DMS153 treated with DMSO at 0.1 percent for 48 hours (cell line): ENCODE results near the gene THSD7B.
"Not testable (repeated sequence)": the region's sequence is repeated elsewhere in the genome, so short reads cannot be mapped to it uniquely, and the experiment has no call there.

Source experiments
- DNase-seq: peaks from one replicate; lab custom pipeline; 2025; ENCODE audit not compliant: unreplicated experiment; lab: John Stamatoyannopoulos, UW

THSD7B gene

DNA sequence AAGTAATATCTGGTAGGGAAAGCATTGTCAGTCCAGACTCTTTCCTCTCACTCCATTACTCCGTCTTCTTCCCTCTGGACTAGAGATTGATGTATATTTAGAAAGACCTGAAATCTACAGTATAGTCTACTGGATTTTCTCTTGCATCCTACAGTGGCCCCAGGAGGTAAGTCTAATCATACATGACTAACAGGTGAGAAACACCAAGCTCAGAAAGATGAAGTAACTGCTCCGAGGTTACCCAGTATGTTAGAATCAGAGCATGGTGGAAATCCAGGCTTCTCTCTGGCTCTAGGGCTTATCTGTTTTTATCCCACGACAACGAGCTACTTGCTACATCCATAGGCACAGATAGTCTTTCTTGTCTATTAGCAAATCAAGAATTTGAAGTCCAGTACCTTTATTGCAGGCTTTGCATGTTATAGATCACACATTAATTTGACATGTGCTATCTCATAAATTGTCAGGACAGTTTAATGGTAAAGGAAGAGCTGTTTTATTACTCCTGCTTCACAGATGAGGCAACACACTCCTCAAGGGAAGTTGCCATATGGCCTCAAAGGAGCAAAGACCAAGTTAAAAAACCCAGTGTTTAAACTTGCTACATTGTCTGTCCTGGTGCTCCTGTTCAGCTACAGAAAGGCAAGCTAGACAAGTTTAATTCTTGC lies 484.3 kb downstream of the THSD7B start:
- no peak for DNase-seq

DNA sequence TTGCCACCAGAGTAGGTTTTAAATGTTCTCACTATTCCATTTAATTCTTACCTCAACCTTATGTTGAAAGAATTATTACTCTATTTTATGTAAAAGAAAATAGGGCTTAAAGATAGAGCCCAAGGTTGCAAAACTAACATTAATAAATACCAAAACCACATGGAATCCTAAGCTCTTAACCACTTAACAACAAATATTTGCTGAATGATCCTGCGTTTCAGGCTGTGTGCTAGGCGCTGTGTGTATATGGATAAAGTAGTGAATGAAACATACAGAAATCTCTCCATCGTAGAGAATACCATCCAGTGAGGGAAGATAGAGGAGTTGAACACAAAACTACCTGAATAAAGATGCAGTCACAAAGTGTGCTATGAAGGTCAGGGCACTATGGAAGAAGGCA lies 485.1 kb downstream of the THSD7B start:
- no peak for DNase-seq

DNA sequence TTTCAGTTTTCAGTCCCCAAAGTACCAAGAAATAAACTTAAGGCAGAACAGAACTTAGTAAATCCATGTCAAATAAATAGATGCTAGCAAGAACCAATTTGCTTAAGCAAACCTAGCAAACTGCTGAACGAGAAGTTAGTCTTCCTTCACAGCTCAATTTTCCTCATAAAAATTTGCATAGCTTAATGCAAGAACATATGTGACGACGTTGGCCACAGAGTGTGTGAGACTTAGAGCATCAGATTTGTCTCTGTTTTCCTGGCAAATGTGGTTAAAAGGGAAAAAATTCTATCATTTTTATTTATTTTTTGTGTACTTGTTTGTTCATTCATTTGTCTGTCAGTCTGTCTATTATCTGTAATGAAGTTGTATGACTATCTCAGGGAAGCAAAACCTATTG lies 485.7 kb downstream of the THSD7B start:
- no peak for DNase-seq

DNA sequence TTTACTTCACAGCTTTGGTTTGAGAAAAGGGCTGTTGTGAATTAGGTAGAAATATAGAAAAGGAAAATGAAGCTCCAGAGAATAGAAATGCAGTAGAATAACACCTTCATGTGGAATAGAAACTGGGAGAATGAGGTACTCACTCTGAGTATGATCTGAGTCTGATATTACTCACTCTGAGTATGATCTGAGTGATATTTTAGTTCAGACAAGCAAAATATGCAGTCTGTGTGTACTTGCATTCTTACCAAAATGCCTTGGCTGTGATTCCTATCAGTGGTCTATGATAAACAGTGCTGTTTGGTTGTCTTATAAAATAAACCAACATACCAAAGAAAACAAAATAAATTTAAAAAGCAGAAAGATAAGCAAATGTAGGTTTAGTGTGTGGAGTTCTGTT lies 487.6 kb downstream of the THSD7B start:
- no peak for DNase-seq

DNA sequence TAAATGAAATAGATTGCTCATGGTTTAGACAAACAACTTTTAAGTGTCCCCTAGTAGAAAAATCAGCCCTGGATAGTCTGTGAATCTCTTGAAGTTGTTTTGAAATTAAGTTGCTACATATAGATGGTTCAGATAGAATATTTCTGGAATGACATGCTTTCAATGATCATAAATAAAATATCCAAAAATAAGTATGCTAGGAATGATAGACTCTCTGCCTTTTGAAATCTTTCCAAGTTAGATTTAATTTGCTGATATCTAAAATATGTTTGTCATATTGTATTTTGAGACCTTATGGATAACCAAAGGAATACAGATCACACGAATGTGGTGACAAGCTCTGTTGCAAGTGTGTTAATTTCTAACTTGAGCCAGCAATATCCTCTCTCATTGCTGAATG lies 488.7 kb downstream of the THSD7B start:
- no peak for DNase-seq

DNA sequence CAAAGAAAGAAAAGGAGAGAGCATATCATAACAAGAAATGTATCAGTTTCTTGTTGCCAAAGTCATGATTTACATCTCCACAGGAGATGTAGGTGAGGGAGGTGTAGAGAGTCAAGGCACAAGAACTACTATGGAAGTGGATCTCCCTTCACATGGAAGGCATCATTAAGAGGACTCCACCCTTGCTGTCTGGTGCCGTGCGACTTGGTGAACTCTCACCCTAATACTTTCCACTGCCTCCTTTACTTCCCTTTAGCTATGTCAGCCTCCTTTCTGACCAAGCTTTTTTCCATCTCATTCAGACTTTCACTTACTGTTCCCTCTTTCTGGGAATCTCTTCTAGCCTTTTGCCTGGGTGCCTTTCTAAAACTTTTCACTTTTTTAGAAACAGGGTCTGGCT lies 490.0 kb downstream of the THSD7B start:
- no peak for DNase-seq

DNA sequence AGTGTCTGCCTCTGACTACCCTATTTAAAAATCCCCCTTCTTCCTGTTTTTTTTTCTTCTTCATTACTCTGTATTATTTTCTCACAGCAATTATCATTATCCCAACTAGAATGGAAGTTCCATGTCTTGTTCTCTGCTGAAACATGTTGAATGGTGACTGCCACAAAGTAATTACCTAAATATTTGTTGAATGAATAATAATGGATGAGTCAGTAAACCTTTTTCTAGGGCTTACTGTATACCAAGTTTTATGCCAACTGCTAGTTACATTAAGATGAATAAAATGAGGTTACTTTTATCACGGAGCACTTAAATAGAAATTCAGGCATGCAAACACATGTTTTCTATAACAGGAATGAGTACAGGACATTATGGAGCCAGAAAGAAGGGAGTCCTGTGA lies 490.6 kb downstream of the THSD7B start:
- no peak for DNase-seq

DNA sequence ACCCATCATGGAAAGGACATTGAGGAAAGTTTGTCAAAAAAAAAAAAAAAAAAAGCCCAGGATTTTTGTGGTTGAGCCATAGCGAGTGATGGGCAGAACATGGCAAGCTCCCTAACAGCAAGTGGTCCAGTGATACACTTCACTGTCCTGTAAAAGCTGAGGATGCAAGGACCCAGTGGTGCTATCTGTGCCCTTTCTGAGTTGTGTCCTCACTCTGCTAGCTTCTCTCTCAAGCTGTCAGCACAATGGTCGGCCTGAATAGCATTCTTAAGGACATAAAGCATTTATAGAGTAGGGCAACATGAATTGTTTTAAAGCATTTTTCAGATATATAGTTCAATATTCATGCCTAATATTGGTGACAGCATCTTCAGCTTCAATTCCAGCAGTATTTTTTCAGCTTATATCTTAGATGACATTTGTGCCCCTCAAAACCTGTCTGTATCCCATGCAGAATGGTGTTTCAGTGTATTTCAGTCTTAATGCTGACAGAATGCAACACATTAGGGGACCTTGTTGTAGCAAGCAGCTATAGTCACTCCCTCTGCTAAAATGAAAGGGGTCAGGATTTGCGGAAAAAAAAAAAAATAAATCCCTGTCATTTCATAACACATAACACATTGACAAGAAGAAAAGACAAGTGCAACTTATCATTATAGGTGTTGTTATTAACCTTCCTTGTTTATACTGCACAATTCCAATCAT lies 496.7 kb downstream of the THSD7B start:
- DNase-seq: no peak

DNA sequence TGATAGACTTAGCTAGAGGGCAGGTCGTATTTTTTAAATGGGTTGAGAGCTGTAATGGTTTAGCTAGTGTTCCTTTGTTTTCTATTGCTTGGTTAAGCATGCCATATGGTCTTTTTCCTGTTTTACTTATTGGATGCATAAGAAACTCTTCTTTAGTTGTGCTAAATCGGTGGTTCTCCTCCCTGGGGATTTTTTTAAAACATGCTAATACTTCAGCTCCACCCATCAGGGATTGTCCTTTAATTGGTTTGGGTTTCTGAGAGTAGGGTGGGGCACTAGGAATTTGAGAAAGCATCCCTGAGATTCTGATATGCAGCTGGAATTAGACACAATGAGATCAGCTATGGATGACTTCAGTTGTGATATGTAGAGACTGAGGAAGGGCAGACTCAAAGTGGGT lies 497.2 kb downstream of the THSD7B start:
- no peak for DNase-seq

DNA sequence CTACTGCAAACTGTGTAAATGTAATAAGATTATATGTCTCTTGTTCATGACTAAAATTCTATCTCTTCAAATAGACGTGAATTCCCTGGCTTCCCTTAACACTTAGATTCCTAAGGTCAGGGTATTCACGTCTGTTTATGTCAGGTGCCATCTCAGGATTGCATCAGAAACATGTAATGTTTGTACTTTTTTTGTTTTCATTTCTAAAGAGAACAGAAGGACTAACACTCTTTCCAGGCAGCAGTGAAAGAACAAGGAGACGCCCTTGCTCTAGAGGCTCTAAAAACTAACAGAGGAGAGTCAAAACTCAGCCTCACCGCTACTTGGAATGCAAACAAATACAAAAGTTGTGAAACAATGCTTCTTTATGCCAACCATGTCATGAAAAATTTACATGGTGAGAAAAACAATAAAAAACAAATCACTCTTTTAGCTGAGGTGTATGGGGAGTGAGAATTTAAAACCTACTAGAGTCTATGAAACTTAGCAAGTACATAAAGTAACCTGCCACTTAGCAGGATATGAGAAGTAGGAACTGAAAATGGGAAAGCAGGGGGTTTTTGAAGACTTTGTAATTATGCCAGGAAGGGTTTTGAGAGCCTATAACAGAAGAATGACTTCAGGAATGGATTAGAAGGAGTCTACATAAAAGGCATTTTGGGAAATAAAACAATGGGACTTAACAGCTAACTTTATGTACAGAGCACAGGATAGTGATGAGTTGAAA lies 522.7 kb downstream of the THSD7B start:
- DNase-seq: no peak

DNA sequence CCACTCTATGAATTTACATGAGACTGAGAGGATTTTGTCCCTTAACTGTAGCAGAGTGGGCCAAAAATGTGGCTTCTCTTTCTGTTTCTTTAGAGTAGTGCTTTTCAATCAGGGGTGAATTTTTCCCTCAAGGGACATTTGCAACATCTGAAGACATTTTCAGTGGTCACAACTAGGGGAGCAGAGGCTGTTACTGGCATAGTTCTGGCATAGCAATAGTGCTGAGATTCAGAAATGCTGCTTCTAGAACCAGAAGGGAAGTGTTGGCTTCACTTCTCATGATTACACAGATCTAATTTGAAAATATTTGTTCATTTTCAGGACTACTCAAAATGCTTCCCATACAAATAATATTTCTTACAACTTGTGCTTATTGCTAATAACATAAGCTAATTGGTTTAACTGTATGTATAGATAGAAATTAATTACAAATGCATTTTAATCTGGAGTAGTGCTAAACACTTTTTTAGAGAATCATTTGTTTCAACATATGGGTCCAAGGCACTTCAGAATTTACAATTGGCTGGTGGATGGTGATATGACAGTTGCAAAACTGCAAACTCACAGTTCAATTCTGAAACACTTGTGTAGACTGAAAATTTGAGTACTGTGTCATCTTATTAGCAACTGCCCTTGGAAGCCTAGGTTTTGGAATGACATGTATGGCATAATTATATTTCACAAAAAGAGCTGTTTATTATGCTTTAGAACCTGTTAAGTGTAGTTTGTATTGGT lies 526.7 kb downstream of the THSD7B start:
- DNase-seq: no peak

DNA sequence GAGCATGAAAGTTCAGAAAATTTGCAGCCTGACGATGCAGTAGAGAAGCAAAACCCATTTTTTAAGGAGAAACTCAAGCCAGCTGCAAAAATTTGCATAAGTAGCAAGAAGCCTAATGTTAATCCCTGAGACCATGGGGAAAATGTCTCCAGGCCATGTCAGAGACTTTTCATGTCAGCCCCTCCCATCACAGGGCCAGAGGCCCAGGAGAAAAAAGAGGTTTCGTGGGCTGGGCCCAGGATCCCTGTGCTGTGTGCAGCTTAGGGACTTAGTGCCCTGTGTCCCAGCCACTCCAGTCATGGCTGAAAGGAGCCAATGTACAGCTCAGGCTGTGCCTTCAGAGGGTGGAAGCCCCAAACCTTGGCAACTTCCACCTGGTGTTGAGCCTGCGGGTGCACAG lies 533.0 kb downstream of the THSD7B start:
- DNase-seq: no peak

DNA sequence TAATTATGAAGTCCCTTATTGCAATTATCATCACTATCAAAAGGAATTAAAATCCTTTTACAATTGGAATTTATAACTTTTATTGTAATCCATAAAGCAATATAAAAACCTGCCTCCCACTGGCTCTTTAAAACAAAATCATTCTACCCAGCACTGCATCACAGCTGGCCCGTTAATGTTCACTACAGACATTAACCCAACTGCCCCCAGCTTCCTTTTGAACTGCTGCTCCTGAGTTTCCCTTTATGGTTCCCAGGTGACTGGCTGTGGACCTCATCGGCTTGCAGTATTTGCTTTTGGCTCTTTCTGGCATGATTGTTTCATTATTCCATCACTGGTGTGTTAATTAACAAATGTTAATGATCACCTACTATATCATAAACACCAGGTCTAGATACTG lies 535.6 kb downstream of the THSD7B start:
- DNase-seq: no peak

DNA sequence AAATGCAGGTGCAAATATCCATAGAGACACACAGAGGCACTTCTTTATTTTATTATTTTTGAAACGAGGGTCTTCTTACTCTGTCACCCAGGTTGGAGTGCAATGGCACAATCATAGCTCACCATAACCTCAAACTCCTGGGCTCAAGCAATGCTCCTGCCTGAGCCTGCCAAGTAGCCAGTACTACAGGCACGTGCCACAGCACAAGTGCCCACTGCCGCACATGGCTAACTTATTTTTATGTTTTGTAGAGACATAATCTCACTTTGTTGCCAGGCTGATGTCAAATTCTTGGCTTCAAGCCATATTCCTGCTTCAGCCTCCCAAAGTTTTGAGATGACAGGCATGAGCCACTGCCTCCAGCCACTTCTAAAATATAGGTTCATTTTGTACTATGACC lies 537.6 kb downstream of the THSD7B start:
- no peak for DNase-seq

DNA sequence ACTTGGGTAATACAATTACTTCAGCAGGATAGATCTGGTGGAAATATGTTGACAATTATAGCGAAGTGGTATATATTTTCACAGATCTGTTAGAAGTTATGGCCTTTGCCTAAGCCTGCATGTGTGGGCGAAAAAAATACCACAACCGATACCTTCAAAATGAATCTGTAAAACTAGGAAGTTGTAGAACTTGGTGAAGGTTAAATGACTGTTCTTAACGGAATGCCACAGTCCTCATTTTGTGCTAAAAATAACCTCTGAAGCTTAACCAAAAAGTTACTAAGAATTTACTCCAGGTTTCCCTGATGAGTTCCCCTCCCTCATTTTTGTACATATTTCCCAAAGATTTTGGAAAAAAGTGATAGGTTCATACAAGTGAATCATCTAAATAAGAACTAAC lies 550.7 kb downstream of the THSD7B start:
- DNase-seq: no peak

DNA sequence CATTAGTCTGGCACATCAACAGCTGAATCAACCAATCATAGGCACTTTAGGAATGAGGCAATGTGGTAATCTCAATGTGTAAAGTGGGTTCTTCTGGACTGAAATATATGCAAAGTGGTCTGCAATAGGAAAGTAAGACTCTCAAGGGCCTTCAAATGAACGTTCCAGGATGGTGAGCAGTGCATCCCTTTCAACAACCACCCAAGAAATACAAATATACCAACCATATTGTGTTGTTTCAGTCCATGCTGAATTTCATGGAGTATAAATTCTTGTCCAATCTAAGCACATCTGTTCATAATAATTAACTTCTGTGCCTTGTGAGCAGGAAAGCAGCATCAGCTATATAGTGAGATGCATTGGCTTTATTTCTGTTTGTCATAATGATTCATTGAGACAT lies 556.2 kb downstream of the THSD7B start:
- no peak for DNase-seq

DNA sequence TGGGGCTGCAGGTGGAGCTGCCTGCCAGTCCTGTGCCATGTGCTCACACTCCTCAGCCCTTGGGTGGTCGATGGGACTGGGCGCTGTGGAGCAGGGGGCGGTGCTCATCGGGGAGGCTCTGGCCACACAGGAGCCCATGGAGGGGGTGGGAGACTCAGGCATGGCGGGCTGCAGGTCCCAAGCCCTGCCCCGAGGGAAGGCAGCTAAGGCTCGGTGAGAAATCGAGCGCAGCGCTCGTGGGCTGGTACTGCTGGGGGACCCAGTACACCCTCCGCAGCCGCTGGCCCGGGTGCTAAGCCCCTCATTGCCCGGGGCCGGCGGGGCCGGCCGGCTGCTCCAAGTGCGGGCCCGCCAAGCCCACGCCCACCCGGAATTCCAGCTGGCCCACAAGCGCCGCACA lies 566.2 kb downstream of the THSD7B start:
- not testable (repeated sequence) for DNase-seq

DNA sequence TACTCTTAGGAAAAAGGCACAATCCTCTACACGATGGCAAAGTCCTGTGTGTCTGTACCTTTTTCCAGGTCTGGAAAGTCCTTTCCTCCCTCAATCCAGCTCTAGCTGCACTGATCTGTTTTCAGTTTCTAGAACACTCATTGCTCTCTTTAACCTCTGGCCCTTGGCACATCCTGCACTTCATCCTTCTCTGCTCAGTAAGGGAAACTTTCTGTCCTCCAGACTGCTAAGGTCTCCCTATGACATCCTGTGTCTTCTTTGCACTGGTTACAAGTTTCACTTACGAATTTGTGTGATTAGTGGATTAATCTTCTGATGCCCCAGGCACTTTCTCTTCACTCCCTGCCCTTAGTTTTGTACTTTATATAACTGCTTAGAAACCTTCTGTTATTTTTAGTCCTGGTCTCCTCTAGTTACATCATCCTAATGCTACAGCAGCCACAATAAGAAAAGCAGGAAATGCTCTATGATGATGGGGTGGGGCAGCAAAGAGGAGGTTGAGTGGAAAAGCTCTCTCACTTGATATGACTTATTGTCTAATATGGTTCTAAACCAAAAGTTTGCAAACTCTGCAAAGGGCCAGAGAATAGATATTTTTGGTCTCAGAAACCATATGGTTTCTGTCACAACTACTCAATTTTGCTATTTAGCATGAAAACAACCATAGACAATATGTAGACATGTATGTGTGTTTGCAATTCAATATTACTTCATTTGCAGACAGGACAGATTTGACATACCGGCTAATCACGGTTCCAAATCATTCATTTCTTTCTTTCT lies 568.2 kb downstream of the THSD7B start:
- DNase-seq: no peak

DNA sequence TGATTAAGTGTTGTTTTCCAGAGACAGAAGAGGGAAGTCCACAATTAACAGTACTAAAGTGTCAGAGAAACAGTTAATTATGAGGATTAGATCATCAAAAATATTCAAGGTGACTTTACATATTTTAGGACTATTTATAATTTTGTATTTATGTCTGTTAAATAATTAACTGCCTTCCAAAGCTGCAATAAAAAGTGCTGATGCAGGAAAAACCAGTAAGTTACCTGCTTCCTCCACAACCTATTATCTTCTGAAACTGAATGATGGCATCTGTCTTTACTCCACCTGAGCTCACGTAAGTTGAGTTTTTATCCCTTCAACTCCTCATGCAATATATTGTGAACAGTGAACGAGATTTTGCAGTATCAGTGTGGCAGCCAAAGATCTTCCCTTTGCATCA lies 570.7 kb downstream of the THSD7B start:
- DNase-seq: no peak

DNA sequence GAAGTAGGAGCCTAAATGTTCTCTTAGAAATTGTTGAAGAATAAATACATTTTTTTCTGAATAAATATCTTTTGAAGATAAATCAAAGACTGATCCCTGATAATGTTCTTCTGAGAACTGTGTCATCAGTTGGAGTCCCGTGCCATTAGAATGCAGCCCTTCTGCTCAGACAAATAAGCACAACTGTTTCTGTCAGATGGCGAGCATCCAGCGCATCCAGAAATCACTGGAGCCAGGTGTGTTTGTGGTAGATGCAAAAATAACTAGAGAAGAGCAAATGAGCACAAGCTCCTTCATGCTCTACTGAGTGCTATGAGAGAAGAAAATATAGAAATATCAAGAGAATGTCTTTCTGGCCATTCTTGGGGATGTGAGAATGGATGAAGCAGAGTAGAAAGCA lies 573.7 kb downstream of the THSD7B start:
- DNase-seq: no peak

DNA sequence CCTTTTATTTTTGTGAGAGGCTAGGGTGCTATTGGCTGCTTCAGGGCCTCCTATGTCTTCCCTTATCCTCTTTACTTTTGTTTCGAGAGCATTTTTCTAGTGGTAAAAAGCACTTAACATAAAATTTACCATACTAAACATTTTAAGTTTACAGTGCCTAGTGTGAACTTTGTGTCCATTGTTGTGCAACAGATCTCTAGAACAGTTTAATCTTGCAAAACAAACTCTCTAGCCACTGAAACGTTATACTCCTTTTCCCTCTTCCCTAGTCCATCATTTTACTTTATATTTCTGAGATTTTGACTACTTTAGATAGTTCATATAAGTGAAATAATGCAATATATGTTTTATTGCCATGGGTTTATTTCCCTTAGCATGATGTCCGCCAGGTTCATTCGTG lies 580.6 kb downstream of the THSD7B start:
- no peak for DNase-seq
